ENCODE measurements around the gene RCN1.
A peak's percentile ranks its signal among the peaks of the same experiment; 100 is the strongest.
"Not testable (repeated sequence)": the region's sequence is repeated elsewhere in the genome, so short reads cannot be mapped to it uniquely, and the experiment has no call there.

Gene RCN1

DNA sequence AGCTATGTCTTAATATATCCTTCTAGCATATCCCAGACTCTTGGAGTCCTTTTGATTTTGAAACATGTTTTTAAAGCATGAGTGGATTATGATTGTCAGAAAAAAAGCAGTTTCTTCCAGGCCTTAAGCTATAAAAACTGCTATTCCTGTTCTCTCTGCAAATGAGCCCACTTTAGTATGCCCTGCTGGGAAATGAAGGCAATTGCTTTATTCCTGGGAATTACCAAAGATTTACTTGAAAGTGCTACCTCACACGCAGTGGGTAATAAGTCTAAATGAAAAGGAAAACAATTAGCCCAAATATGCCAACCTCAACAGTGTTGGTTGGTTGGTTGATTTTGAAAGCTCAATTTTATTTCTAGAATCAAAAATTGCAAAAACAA, 17.2 kb upstream of the RCN1 start:
- DNase-seq = no peak

DNA sequence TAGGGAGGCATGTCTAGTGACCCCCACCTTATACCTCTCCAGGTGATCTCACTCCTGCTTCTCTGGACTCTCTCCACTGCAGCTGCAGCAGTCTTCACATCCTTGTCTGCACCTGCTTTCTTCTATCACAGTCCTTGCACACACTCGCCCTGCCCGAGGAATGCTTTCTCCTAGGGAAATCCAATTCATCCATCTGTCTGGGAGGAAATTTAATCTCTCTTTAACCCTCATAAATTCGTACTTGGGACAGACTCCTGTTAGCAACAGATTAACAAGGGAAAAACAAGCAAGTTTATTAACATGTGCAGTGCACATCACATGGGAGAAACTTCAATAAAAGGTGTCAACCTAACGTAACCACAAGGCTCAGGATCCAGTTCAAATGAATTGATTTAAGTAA, 11.3 kb upstream of the RCN1 start:
- DNase-seq = no peak

DNA sequence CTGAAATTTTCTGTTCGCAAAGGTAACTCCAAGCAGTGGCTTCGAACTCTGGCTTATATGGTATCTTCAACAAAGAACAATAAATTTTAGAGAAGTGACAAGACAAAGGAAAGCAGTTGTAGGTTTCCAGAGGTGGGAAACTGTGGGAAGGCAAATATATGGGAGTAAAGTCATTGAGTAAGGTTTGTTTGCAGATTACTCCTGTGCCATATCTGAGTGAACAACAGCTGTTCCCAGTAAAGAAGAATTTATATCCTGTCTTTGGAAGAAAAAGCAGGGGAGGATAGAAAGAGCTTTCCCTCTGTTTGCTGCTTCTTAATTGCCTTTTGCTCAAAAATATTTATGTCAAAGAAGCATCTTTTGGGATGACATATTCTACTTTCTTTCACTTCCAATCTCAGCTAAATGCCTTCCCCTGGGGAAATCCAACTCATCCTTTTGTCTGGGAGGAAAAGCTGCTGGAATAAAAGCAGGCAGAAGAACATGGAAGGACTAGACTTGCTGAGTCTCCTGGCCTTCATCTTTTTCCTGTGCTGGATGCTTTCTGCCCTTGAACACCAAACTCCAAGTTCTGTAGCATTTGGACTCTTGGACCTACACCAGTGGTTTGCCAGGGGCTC, 10.4 kb upstream of the RCN1 start:
- DNase-seq = no peak

DNA sequence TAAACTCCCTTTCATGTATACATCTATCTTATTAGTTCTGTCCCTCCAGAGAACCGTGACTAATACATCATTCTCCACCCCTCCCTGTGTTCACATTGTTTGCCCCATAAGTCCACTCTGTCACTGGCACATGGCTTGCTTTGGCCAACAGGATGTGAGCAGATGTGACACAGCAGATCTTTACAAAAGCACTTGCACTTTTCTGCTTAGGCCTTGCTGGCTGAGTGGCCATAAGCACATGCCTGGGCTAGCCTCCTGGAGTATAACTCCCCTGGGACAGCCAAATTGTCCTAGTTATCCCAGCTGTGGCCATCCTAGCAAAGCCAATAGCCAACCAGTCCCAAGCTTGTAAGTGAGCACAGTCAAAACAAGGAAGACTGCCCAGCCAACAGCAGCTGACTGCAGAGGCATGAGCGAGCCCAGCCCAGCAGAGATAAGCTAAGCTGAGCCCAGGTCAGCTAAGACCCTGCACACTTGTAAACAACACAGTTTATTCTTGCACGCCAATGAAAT, 9.7 kb upstream of the RCN1 start:
- DNase-seq = no peak

DNA sequence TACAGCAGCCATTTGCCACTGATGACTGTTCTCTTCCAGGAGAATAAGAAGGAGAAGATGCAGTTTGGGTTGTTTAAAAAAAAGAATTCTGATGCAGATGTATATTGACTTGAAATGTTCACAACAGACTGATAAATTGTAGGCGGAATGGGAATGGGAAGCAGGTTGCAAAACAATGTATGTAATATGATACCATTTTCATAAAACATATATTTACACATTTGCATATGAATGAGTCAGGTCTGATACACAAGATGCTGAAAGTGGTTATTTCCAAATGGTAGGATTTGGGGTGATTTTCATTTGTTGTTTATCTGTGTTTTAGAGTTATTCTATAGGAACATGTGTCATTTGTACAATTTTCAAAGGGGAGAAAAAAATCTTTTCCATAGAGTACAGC, 9.0 kb upstream of the RCN1 start:
- DNase-seq = no peak

DNA sequence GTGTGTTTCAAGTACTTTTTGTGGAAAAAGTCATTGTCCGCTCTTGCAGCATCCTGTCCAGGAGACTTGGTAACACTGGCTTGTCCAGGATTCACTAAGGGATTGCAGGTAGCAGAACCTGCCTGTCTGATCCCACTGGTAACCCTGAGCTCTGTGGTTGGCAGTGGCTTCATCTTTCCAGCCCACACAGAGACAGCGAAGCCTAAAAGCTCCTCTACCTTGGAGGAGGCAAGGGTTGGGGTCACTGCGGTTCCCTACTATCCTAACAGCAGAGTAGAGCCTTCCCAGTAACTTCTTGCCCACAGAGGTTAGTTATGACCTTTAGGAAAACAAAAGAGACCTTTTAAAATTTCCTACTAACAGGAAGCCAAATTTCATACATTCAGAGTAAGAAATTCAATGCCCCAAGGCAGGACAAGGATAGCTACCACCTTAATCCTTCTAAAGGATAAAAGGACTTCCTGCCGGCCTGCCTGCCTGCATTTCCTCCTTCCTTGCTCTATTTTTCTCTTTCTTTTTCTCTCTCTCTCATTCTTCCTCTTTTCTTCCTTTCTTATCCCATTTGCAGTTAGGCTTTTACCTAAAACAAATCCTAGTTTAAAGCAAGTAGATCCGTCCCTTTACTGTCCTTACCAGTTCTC, 8.4 kb upstream of the RCN1 start:
- DNase-seq = no peak

DNA sequence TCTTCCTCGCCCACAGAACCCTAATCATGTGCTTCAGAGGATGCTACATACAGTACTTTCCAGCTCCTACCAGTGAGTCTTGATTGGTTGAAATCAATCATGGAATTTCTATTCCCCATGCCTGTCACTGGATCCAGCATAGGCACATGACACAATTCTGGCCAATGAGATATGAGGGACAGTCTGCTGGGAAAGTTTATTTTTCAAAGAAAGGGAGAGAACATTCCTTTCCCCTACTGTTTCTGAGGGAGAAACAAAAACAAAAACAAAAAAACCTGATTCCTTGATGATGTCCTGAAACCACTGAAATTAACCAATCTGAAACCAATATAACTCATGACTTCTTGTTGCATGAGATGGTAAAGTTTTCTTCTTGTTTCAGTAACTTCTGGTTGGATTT, 3.3 kb upstream of the RCN1 start:
- DNase-seq = no peak

DNA sequence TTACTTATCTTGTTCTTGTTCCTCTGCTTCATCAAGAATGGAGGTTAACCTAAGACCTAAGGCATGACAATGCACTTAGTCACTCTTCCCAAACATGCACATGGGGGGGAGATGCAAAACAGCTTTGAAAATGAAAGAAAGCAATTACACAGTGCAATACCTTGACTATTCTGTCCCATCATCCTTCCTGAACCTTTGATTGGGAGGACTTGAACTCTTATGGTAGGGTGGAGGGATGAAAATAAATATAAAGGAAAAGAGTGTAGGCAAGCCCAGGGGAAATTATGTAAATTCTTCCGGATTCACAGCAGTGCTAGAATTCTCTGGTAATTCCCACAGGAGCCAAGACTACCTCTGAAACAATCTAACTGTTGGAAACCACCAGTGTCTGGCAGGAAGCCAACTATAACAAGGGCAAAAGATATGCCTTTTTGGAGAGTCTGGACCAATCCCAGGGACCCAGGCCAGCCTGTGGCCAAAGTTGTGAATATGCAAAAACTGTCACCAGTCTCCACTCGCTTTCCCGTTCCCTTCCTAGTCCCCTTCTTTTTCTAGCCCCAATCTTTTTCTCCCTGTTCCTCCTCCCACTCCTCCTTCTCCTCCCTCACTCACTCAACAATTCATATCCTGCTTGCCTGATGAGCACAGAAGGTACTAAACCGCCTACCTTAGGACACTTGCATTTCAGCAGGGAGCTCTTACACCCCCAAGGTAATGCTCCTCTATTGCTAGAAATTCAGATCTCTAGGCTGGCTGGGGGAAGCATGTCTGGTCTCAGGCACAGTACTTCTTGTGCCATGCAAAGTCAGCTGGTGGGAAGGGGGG, 2.5 kb upstream of the RCN1 start:
- peak in 26 of 56 donors; percentile 8 to 68 (median 38) for DNase-seq

DNA sequence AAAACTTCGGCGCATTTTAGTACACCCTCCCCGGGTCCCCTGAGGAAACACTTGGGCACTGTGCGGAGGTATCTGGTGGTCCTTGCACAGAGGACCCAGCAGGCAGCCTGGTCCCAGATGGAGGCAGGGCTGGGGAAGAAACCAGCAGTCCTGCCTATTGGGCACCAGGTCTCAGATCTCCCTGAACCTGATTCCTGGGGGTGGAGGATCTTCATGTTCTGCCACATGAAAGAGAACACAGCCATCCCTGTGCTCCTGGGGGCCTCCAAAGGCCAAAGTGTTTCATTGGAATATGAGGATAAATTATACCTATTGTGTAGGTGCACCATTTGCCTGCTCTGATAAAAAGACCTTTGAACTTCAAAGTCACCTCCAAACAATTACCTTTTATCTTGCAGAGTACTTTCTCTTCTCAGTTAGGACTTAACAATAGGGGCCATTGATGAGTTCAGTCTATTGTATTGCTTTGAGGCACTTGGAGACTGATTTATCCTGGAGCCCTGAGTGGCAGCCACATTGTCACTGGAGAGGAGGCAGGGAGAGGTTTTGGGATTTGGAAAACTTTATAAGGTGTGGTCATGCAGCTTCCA, 1.8 kb downstream of the RCN1 start:
- DNase-seq = no peak

DNA sequence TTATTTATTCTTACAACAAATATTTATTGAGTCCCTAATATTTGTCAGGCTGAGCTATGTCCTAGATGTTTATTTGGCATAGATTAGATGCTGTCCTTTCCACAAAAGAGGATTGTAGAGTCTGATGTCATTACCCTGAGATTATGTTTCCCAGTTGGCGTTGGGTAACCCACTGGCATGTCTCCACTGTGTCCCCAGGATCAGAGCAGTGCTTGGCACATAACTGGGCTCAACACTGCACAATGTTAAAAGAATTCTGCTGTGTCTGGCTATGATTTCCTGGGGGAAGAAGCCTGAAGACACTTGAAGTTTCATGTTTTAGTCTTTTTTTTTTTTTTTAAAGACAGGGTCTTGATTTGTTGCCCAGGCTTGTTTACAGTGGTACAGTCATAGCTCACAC, 4.0 kb downstream of the RCN1 start:
- no peak for DNase-seq

DNA sequence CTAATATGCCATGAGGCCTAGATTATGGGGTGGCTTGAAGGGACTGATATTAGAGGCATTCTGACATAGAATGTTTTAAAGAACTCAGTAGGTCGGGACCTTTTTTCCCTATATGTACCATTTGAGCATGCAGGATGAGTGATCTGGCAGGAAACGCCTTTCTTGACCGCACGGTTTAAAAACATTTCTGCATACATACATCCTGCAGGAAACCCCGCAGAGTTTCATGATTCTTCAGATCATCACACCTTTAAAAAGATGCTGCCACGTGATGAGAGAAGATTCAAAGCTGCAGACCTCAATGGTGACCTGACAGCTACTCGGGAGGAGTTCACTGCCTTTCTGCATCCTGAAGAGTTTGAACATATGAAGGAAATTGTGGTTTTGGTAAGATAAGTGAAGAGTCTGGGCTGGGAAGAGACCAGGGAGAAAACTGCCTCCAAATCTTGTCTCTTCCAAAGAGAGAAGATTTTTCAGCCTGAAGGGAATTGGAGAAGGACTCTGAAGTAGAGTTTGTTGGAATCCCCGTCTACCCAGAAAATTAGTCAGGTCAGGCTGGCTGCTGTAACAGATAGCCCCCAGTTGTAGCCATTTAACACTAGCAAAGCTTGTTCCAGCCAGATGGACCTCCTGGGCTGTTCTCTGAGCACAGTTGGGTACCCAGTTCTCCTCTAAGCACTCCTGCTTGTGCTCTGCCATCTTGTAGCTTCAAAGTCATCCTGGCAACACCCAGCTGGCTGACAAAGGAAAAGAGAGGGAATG, 7.4 kb downstream of the RCN1 start:
- no peak for DNase-seq

DNA sequence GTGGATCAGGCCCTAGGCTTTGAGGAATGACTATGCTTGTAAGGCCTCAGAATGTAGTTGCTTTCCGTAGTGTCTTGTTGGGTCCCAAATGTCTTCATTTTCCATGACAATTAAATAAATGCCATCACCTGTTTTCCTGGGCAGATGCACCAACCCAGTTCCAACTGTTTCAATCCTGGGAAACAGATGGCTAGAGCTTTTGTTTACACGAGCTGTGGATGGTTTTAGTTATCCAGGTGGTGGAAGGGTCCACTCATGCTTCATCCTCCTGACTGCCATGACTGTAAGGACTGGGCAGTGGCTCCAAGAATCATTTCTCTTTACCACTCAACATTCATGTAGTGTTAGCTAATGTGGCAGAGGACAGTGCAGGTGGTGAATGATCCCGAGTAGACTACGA, 8.6 kb downstream of the RCN1 start:
- no peak for DNase-seq

DNA sequence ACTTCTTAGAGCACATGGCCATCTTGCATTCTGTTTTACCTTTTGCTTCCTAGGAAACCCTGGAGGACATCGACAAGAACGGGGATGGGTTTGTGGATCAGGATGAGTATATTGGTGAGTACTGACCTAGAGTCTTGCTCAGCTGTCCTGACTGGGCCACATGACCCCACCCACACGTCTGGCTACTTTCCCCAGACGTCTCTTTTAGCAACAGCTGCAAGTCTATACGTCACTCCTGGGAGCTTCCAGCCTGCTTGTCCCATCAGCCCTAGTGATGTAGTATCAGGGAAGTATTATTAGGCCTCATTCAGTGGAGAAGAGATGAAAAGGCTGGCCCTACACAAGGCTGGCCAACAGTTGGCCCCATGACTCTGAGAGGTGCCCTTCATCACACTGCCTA, 9.6 kb downstream of the RCN1 start:
- DNase-seq = no peak

DNA sequence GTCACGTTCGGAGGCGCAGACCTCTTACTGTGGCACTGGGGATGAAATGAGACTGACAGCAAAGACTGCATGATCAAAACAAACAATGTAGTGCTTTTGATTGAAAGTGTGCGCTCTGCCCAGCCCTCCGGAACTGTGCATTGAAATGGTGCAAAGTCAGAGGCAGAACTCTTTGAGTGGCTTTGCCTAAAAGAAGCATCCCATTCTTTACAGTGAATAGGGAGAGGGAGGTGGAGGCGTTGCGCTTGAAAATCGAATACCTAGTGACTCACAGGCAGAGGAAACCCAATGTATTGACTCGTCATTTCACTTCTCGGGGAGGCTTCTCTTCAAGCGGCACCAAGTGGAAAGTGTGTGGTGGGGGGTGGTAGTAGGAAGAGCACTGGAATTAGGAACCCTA, 10.9 kb downstream of the RCN1 start:
- peak in 19 of 56 donors; percentile 6 to 60 (median 25) for DNase-seq

DNA sequence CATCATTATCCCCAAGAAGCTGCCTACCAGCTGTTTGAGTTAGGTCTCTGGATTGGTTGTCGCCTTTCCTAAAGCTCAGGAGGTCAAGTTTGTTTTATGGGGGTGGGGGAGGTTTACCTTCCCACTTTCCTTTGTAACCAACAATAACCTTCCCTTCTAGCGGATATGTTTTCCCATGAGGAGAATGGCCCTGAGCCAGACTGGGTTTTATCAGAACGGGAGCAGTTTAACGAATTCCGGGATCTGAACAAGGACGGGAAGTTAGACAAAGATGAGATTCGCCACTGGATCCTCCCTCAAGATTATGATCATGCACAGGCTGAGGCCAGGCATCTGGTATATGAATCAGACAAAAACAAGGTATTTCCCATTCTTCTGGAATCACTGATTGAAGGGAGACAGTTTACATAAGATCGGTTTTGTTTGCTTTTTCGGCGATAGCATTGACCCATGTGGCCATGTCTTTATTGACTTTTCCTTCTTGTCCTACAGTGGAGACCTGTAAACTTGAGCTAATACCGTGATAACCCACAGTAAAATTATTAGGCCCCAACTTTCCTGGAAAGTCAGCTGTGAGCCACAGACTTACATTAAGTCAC, 12.3 kb downstream of the RCN1 start:
- DNase-seq = not testable (repeated sequence)

DNA sequence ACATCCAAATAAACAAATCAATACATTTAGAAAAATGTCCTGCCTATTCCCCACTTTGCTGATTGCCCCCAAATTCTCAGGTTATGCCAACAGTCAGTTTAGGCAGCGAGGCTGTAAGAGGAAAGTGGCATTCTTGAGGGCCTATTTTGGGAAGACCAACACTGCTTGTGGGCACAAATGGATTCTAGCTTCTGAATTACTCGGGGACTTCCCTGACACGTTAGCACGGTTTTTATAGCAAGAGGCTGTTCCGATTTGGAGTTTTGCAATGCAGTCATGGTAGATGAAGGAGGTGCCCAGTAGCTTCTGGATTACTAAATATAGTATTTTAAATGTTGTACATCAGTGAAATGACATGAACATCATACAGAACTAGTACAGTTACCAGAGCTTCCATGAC, 13.1 kb downstream of the RCN1 start:
- DNase-seq = no peak

DNA sequence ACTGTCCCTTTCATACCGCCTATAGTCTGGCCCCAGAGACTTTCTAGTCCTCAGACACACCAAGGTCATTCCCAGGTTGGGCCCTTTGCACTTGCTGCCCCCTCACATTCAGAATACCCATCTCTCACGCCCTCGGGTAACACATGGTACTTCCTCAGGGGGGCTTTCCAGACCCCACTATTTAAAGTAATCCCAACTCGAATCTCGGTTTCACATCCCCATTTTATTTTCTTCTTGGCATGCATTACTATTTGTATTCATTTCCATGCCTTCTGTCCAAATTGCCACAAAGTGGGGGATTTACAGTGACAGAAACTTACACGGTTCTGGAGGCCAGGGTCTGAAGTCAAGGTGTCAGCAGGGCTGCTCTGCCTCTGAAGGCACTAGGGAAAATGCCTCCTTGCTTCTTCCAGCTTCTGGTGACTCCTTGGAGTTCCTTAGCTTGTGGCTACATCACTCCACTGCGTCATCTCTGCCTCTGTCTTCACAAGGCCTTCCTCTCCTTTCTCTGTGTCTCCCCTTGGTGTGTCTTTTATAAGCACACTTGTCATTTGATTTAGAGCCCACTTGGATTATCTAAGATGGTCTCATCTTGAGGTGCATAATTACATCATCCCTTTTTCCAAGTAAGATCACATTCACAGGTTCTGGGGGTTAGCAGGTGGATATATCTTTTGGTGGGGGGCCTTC, 15.1 kb downstream of the RCN1 start:
- no peak for DNase-seq

DNA sequence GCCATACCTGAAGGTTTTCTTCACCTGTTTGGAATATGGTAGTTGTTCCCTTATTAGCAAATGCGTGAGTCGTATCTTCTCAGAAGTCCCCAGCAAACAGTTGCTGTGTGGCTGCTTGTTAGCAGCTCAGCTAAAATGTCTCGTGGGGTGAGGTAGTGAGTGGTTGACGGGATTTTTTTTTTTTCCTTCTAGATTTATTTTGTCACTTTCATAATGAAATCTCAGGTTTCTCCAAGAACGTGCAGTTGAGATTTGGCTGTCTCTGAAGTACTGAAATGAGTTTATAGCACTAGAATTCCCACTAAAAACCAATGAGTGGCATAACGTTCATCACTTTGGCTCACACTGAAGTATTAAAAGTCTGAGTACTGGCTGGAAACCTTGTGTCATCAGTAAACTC, 16.8 kb downstream of the RCN1 start:
- no peak for DNase-seq

DNA sequence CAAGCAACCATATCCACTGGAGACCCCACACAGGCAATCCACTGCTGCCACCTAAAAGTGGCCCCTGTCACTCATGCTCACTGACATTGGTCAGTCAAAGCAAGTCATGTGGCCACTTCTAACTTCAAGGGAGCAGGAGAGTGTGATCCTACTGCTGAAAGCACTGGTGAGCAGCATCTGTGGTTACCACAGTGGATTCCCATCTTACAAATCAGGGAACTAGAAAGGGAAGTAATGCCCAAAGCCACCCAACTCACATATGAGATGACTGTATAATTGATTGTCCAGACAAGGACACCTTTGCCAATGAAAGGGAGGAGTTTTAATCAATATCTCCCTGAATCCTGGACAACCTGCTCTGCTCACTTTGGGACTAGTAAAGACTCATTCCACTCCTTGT, 17.7 kb downstream of the RCN1 start:
- DNase-seq = no peak

DNA sequence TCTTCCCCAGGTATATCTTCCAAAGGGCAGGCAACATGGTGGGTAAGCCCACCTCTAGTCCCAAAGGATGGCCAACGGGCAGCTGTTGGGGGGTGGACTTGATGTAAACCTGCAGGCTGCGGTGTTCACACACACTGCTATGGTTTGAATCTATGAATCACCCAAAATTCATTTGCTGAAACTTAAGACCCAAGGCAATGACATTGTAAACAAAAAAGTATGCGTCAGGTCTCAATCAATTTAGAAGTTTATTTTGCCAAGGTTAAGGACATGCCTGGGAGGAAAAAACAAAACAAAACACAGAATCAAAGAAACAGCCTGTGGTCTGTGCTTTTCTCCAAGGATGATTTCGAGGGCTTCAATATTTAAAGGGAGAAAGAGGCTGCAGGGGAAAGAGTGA, 18.3 kb downstream of the RCN1 start:
- no peak for DNase-seq
